Cerebellar nuclear complex (tissue), 1 donor: Measurements from ENCODE around the gene RANBP1.

ENCODE experiments used
- DNase-seq, 2 experiments: peaks; one replicate each; lab custom pipeline; 2025; lab: John Stamatoyannopoulos, UW

RANBP1 gene

GRCh38 chr22:20108757-20109230 lies 7.1 kb upstream of the RANBP1 start:
- no peak for DNase-seq

- DNase-seq: no peak
These were observed 6.2 kb upstream of the RANBP1 start for GRCh38 chr22:20109411-20110358.

GRCh38 chr22:20110359-20110985 lies 5.4 kb upstream of the RANBP1 start:
- DNase-seq: no peak

DNA sequence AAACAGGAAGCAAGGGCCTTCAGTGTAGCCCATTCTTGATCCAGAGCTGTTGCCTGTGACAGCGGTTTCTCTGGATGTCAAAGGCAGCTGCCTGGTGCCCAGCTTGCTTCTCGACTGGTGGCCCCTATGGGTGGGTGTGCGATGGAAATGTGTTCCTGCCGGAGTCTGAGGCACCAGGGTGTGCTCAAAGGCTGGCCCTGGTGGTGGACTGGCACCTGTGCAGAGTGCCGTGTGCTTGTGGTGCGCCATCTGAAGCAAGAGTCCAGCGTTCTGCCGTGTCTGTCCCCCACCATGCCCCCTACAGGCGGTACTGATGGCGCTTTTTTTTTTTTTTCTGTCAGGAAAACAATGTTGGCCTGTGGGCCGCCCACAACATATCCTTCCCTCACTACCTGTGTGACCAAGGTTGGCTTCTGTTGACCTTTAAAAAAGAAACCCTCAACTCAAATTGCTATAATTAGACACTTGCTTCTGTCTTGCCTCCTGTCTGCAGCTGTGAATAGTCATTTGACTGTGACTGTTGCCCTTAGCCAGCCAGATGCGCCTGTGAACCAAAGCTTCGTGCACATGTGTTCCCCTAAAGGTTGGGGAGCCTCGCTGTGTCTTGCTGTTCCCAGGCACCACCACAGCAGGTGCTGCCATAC lies 4.7 kb upstream of the RANBP1 start:
- no peak for DNase-seq

GRCh38 chr22:20111689-20112622 lies 3.9 kb upstream of the RANBP1 start:
- no peak for DNase-seq

DNA sequence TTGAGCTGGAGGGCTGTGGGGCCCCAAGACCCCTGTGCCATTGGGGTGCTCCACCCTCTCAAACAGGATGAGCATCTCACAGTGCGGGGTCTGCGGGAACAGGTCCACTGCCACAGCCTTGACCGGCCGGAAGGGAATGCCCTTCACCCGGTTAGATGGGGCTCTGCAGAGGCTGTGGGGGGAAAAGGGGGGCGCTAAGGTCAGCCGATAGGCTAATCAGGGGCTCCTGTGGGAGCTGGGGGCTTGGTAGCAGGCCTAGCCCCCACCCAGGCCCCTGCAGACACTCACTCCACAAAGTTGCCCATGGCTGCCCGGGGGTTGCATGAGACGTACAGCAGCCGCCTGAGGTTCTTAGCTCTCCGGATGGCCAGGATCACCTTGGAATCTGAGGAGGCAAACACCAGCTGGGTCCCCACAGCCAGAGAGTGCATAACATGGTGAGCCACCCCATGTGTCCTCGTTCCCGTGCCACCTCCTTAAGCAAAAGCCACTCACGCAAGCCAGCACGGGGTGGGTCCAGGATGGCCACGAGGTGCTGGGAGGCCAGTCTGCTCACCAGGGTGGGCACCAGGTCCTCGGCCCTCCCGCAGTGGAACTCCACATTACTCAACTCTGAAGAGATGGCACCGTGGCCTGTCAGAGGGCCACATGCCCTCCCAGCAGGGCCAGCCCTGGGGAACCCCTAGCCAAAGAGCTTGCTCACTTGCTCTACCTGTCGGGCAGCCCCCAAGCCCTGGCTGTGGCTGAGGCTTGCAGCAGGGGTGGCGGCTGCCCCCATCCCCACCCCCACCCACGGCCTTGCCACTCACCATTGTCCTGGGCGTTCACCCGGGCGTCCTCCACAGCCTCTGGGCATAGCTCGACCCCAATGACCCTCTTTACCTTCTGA lies 3.0 kb upstream of the RANBP1 start:
- DNase-seq: no peak

GRCh38 chr22:20113551-20114310 lies 2.2 kb upstream of the RANBP1 start:
- DNase-seq: no peak

- no peak for DNase-seq
These were observed 1.1 kb upstream of the RANBP1 start for GRCh38 chr22:20114506-20115475.

DNA sequence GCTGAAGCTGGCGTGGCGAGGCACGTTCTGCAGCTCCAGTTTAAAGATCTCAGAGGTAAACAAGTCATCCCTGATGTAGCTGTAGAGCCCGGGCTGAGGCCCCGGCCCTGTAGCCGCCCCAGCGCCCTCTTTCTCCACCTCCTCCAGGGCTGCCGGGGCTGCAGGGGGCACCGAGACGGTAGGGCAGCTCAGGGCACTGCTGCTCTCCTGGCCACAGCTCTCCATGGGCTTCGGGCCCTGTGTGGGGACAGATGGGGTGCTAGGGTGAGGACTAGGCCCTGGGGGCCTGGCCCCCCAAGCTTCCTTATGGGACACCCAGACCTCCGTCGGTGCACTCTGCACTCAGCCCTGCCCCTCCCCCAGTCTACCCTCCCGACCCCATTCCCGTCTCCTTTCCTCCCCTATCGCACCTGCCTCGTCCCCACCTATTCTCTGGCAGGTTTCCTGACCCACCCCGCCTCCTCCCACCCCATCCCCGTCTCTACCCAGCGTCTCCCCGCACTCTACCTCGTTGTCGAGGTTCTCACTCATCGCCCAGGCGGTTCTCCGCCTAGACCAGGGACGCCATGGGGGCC lies 559 bp downstream of the RANBP1 start:
- no peak for DNase-seq

- DNase-seq: peak in 1 of 2 experiments; percentile 82
These were observed 1.2 kb downstream of the RANBP1 start, which contains the start of gene TRMT2A for GRCh38 chr22:20116951-20117632. Gene TRMT2A (minus strand): TSS chr22:20117226. CDS start chr22:20116906, 320 bp downstream.

DNA sequence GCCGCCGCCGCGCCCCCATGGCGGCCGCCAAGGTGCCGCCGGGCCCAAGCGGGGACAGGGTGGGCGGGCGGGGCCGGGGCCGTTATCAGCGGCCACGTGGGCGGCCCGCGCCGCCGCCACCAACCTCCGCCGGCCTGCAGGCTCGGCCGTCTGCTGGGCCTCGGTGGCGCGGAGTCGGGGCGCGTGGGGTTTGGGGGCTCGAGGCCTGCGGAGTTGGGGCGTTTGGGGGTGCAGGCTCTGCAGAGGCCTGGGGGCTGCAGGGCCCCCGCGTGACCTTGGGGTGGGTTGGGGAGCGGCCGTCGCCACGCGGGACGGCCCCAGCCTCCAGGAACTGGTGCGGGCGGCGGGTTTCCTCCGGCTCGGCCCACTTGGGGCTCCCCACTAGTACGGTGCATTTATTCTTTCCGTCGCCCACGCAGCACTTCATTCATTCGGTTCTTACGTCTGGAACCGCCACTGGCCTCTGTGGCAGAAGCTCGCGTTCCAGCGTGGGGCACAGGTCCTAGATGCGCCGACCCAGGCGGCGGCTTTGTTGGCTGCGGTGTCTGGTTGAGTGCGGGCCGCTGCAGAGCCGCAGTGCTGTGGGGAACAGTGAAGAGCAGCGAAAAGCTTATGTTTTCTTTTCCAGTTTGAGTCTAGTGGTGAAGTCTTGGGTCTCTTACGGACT lies 1.9 kb downstream of the RANBP1 start:
- no peak for DNase-seq

GRCh38 chr22:20118300-20119020 lies 2.6 kb downstream of the RANBP1 start:
- DNase-seq: no peak

- no peak for DNase-seq
These were observed 6.0 kb downstream of the RANBP1 start for GRCh38 chr22:20121856-20122415.

- DNase-seq: no peak
These were observed 7.6 kb downstream of the RANBP1 start for GRCh38 chr22:20123366-20124082.
